ACHN (cell line): ENCODE data around the gene CPE.

Source experiments
- DNase-seq: peaks from one replicate; pipeline ENCODE4 v3.0.0-alpha.2; 2015
- in situ Hi-C: cut with HindIII; loops from 2 replicates; pipeline ENCODE4 v1.10.0; 2017; ENCODE audit warnings: low sequenced_read_pairs, low pct_ligation_motif_present, low pct_unique_long_range_greater_than_20kb

CPE gene

DNA sequence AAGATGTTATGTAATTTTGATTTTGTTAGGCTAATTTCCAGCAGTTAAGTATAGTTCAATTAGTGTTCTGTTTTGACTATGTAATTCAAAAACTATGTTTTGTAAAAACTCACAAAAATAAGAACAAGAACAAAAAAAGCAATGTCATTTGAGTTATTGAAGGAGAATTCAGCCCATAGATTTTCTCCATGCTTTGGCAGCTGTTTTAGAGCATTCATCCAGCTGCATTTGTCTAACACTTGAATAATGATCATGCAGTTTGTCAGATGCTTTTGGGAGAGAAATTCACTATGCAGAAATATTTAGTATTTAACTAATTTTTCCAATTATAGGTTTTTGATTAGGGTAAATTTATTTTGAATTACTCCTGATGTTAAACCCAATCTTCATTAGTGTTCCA lies 14.2 kb downstream of the CPE start:
- DNase-seq: no peak
- in situ Hi-C loops: no loop called here

DNA sequence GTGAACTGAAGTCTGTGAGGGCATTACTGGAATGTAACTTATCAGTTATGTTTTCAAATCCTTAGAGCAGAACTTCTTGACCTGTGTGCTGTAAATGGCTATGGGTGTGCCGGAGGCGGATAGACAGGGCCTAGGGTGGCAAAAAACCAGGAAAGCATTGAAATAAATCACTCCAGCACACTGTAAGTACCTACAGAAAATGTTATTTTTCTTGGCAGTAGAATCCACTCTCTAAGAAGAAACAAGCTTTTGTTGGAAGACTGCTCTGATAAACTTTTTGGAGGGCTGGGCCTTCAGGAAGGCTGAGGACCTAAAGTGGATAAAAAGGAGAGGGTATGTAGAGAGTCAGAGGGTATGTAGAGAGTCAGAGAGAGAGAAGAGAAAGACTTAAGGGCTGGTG lies 14.9 kb downstream of the CPE start:
- DNase-seq: no peak
- in situ Hi-C loops: no loop called here

DNA sequence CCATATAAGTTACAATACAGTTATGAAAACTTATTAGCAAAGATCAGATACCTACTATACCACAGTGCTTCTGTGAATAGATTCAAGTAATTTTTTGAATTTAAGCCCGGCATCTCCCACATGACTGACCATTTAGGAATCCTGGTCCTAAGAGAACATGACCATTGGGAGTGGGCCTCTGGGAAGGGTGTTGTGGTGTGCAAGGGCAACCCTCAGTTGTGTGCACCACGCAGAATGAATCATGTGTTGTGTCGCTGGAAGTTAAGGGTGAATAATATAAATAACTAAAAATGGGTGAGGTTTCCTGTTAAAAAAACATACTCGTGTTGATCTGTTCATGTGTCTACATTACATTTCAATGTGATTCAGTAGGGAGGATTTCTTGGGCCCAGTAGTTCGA lies 15.5 kb downstream of the CPE start:
- DNase-seq: no peak
- in situ Hi-C loops: no loop called here

DNA sequence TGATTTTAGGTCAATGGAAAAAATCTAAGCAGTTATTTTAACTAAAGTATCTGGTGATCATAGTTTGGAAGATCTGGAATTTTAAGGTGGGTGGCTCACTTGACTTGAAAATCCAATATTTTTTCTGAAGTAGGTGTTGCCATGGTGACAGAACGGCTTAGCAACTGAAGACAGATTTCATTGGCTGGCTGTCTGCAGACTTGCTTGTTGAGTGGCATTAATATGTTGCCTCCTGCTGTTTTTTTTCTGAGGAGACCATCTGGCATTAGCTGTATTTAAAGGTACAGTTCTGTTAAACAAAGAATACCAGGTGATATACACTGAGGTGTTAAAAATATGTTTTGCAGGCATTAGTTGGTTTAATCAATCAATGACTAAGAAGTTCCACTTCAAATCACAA lies 19.8 kb downstream of the CPE start:
- peak; percentile 4 for DNase-seq
- in situ Hi-C loops: no loop called here

DNA sequence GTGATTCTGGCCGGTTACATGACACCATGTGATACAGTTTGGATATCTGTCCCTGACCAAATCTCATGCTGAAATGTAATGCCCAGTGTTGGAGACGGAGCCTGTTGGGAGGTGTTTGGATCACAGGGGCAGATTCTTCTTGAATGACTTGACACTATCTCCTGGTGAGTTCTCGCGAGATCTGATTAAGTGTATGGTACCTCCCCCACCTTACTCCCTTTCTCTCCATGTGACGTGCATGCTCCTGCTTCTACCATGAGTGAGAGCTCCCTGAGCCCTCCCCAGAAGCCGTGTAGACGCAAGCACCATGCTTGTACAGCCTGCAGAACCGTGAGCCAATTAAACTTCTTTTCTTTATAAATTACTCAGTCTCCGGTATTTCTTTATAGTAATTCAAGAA lies 23.6 kb downstream of the CPE start:
- in situ Hi-C loops: no loop called here

DNA sequence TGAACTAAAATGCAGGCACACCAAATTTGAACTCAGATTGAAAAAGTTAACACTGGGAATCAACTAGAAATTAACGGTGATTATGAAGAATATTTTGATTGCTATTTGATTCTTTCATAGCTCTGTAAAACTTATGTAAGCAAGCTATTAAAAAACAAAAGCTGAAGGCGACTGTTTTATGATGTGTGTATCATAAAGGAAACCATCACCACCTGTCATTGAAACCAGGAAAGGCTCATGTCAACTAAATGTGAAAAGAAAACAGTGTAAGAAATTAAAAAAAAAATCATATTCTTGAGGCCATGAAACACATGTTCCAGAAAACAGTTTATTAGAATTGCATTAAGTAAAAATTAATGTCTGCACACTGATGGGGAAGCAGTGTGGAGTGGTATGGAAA lies 24.2 kb downstream of the CPE start:
- no peak for DNase-seq
- in situ Hi-C loops: no loop called here

More for the DNA sequence above, 23.6 kb downstream of the CPE start:
- DNase-seq: no peak

DNA sequence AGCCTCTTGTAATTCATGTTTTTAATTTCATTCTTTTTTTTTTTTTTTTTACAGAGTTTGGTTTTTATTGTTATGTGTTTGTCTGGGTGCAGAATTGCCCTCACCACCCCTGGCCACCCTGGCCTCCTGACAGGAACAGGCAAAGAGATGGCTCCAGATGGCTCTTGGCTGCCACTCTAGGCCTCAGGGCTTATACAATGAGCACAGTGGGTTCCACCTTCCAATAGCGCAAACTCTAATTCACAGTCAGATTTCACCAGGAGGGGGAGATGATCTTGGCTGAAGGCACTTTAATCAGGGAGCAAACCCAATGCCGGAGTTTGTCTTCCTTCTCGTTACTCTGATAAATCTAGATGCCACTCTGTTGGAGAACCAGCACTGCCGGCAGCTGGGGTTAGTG lies 24.8 kb downstream of the CPE start:
- in situ Hi-C loops: no loop called here
- DNase-seq: no peak

DNA sequence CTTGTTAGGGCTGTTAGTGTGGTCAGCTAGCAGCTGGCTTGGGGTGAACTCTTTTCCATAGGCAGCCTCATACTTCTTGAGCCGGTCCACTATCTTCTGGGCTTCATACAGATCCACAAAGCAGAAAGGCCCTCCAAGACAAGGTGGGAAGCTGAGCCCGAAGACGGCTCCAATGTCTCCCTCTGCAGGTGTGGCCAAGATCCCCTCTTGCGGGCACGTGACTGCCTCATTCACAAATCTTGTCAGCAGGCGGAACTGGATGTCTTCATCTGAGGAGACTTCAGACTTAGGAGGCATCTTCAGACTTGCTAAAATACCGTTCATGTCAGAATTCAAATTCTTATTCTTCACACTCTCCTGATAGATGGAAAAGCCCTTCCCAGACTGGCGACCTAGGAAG lies 25.3 kb downstream of the CPE start:
- DNase-seq: no peak
- in situ Hi-C loops: no loop called here

DNA sequence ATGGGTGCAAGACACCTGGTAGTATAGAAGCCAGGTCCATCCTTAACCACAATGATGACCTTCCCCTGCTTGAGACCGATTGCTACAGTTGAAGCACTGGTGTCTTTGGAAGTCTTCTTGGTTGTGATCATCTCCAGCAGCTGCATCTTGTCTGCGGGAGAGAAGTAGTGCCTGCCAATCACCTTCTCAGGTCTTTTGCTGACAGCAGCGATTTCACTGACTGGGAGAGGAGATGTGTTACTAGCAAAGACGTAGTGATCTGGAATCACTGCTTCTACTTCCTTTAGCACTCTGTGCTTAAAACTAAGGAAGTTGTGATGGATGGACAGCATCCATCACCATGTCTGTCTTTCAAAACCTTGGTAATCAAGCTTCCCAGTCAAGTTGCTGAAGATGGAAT lies 25.9 kb downstream of the CPE start:
- in situ Hi-C loops: no loop called here
- DNase-seq: no peak

DNA sequence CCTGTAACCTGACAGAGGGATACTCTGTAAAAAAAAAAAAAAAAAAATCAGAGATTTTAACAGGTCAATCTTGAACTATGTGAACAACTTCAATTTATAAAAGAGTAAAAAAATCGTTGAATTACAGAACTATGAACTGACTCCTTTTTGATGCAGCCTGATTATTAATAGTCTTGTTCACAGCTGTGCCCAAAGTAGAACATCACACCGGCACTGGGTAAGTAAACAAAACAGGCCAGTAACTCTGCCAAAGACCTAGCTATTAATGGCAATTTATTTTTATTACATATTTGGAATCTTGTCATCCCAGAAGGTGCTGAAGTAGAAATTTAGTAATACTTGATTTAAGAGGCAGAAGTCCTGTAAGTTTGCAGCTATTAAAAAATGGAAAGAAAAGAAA lies 31.4 kb downstream of the CPE start:
- in situ Hi-C loops: no loop called here
- DNase-seq: no peak

DNA sequence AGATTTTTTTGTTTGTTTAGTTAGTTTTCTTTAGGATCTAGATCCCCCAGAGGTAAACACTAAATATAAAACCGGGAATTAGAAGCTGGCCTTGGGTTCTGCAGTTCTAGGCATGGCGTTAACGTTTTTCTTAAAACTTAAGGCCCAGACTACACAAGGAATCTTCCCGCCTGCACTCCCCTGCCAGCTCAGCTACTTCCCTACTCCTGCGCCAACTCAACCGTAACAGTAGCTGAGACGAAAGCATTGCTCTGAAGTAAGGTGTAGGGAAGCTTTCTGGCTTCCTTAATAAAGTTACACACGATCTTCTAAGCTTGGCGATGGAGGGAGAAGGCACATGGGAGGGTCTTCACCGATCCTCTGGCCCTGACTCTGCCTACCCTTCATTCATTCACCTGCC lies 37.1 kb downstream of the CPE start:
- peak; percentile 47 for DNase-seq

DNA sequence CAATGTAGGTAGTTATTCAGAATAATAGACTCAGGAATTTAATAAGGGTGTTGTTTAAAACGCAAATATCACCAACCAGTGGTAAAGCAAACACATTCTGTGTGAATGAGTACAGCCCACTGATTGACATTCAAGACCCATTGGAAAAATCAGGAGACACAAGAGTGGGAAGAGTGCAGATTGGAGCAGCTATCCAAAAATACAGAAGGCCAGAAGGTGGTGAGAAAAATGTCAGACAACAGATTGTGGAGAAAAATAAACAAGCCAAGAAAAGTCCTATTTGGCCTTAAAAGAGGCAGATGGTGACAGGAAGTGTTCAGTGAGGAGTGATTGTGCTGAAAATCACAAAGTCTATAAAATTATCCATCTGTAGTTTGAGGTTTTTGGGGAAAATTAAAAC lies 39.3 kb downstream of the CPE start:
- no peak for DNase-seq
- in situ Hi-C loops: no loop called here

More for the DNA sequence above, 37.1 kb downstream of the CPE start:
- in situ Hi-C loops: no loop called here

DNA sequence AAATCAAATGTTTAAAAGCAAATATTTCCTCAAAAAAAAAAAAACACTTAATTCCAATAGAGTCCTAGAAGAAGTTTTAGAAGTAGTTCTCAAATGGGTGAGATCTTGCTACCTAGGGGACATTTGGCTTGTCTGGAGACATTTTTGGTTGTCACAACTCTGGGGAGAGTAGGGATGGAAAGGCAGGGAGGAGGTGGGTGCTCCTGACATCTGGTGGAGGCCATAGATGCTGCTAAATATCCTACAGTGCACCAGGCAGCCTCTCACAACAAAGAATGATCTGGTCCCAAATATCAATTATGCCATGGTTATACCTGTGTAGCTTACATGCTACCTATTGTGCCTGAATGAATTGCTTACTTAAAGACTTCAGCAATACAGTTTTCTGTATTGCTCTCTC lies 46.8 kb downstream of the CPE start:
- in situ Hi-C loops: no loop called here
- DNase-seq: no peak

DNA sequence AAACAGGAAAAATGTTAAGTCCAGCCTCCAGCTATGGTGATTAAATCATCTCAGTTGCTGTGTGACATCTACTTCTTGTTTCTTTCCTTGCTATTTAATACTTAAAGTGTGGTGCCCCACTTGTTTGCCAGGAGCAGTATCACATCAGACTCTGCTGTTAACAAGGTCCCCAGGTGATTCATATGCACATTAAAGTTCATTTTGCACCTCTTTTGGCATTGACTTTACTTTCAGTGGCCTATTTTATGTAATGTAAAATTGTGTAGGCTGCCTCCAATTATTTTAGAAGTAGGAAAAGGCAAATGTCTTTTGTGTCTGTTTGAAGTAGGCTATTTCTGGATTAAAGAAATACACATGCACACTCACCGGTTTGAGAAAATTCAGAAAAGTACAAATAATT lies 47.5 kb downstream of the CPE start:
- no peak for DNase-seq
- in situ Hi-C loops: no loop called here

DNA sequence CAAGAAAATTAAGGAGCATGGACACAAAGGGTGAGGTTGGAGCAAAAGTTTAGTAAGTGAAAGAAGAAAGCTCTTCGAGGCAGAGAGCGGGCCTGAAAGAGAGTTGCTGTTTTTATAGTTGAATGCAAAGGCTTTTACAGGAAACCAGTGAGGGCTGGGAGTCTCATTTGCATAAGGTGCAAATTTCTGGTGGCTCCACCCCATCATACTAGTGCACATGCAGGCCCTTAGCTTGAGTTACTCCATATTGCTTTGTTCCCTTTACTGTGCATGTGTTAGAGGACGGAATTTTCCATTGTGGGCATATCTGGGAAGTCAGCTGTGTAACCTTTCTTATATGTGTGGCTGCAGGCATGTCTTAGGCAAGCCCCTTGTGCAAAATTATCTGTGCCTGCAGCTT lies 48.0 kb downstream of the CPE start:
- no peak for DNase-seq
- in situ Hi-C loops: no loop called here

DNA sequence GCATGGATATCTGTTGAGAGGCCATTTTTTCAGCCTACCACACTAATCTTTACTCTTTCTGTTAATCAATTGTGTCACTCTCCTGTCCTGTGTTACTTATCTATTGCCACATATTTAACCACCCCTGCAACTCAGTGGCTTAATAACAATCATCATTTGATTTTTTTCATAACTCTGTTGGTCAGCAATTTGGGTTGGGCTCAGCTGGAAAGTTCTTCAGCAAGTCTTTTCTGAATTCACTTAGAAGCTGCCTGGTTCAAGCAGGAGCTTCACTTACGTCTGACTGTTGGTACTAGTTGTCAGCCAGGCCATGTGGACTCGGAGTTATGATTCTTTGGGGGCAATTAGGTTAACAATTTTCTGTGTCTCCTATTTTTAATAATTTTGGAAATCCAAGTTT lies 50.1 kb downstream of the CPE start:
- in situ Hi-C loops: no loop called here
- no peak for DNase-seq

DNA sequence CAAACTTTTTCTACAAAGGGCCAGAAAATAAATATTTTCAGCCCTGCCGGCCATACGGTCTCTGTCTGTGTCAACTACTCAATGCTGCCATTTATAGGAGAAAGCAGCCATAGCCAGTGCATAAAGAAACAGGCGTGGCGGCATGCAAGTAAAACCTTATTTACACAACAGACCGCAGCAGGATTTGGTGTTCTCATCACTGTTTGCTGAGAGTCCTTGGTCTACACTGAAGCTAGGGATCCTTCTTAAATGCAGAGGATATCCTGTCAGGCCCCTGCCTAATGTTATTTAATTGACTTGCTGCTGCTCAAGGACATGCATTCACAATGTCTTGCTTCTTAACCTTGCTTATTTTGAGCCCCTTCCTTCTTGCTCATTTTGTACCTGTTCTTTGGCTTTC lies 54.7 kb downstream of the CPE start:
- no peak for DNase-seq
- in situ Hi-C loops: no loop called here

DNA sequence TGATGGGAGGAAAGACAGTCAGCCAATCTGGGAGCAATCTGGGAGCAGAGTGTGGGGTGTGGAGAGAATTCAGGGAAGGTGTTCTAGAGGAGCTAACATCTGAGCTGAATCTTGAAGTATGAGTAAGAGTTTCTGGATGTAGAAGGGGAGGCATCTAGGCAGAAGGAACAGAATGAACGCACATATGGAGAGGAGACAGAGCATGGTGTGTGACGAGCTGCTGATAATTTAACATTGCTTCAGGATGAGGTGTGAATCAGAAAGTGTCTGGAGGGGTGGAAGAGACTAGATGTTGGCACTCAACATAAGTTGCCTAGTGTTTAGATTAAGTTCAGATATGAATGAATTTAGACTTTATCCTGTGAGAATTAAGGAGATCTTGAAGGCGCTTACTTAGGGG lies 58.9 kb downstream of the CPE start:
- in situ Hi-C loops: no loop called here

DNA sequence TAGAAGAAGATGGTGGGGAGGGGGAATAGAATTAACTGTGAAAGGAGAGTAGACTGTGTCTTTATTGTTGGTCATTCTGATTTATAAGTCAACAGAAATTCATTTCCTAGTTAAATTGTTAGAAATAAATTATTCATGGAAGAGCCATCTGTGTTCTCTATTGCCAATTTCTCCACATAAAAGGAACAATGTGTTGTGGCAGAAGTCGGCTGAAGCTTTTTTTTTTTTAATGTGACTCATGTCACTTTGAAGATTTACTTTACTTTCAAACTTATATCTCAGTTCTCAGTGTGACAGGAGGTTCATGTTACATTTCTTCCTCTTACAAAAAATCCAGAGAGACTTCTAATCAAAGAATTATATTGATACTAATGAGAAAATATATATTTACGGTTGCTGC lies 60.5 kb downstream of the CPE start:
- in situ Hi-C loops: no loop called here
- no peak for DNase-seq

More for the DNA sequence above, 58.9 kb downstream of the CPE start:
- DNase-seq: no peak

DNA sequence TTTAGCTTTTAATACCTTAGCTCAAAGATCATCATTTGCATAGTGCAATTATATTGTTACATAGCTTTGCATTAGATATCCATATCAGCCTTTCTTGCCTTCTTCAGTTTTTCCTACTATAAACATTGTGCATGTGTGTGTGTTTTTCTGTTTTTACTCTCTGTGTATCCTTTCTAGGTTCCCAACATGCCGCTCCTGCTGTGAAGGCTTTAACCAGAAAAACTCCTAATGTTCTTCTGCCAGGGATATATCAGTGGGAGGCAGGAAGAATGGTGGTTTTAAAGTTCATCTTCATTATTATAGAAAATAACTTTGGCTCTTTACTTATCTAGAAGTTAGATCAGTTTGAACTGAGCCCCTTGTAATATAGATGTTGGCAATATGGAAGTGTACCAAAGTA lies 61.2 kb downstream of the CPE start:
- in situ Hi-C loops: no loop called here
- no peak for DNase-seq

DNA sequence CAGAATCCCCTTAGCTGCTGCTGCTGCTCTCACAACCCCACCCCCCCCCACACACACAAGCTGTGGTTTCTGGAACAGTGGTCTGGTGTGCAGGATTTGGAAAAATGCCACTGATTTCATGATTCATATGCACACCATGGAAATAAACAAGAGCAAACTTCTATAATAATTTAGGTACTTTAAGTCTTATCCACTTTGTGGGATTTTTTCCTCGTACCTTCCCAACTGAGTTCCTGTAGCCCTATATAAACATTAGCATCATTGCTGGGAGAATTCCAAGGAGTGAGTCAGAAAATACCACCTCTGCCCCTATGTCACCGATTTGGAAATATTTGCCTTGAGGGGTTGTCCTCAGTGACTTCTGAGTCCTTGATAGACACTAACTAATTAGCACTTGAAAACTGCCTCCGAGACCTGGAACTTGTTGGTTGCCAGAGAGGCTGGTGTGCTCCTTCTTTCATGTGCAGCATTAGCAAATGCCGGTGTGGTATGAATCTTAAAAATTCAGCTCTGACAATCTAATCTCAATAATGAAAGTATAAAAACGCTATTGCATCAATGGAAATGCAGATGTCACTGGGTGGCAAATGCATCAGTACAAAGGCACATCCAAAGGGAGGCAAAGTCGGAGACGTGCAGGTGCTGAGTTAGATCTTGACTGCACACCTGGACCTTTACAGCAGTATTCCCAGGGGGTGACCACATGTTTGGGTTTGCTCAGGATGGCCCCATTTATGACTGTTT lies 61.8 kb downstream of the CPE start:
- DNase-seq: no peak

More for the DNA sequence above, 61.8 kb downstream of the CPE start:
- in situ Hi-C loops: no loop called here
